ENCODE data around the gene MAT2B.

- no peak for TF ChIP-seq ZNF280D (CRISPR knock-in tag; IDR thresholded peaks at IDR 0.05)
- no peak for TF ChIP-seq MAX (IDR thresholded peaks at IDR 0.05)
- no peak for TF ChIP-seq THAP8 (CRISPR knock-in tag; IDR thresholded peaks at IDR 0.05; ENCODE audit: borderline replicate concordance)
- TF ChIP-seq CHD2 (IDR thresholded peaks at IDR 0.05; ENCODE audit: low read depth, low read length), result no peak
These were observed 6.5 kb upstream of the MAT2B start for GRCh38 chr5:163498886-163499285.
